M059J (cell line): ENCODE data around the gene RNF223. TPM values are rescaled to one million over a fixed set of nuclear protein-coding genes. Genes with fewer than 3 reads are reported as not detected.
A peak's percentile ranks its signal among the peaks of the same experiment; 100 is the strongest.
"Not testable (repeated sequence)": the region's sequence is repeated elsewhere in the genome, so short reads cannot be mapped to it uniquely, and the experiment has no call there.

Experiments used
- DNase-seq: peaks from one replicate; pipeline ENCODE4 v3.0.0-alpha.2; 2012; ENCODE audit warnings: low read depth
- total RNA-seq: library from RNA; depleted of rRNA; stranded (reverse); fragments of >200 nt; shearing (Covaris generic); gene quantifications from 2 replicates; pipeline ENCODE4 v1.2.3, GENCODE V29; 2014

Gene RNF223
- total RNA-seq, 1 experiment from 2014 or later, result not detected

- no peak for DNase-seq
Measured at GRCh38 chr1:1087351-1088028, 13.4 kb upstream of the RNF223 start.

- no peak for DNase-seq
Measured at GRCh38 chr1:1086911-1087341, 12.8 kb upstream of the RNF223 start.

GRCh38 chr1:1085911-1086841 lies 12.1 kb upstream of the RNF223 start:
- DNase-seq, result no peak

GRCh38 chr1:1085171-1085841 lies 11.2 kb upstream of the RNF223 start:
- DNase-seq, result no peak

GRCh38 chr1:1084372-1085170 lies 10.5 kb upstream of the RNF223 start:
- DNase-seq, result no peak

GRCh38 chr1:1083416-1084371 lies 9.6 kb upstream of the RNF223 start:
- no peak for DNase-seq

GRCh38 chr1:1082776-1083415 lies 8.8 kb upstream of the RNF223 start:
- no peak for DNase-seq

- no peak for DNase-seq
Measured at GRCh38 chr1:1082239-1082775, 8.2 kb upstream of the RNF223 start.

GRCh38 chr1:1081311-1082238 lies 7.5 kb upstream of the RNF223 start:
- DNase-seq, result no peak

- no peak for DNase-seq
Measured at GRCh38 chr1:1080951-1081310, 6.8 kb upstream of the RNF223 start.

- peak; percentile 82 for DNase-seq
Measured at GRCh38 chr1:1080122-1080757, 6.1 kb upstream of the RNF223 start.

- peak; percentile 99 for DNase-seq
Measured at GRCh38 chr1:1079408-1080121, 5.5 kb upstream of the RNF223 start.

GRCh38 chr1:1077396-1077795 lies 3.3 kb upstream of the RNF223 start:
- not testable (repeated sequence) for DNase-seq

- no peak for DNase-seq
Measured at GRCh38 chr1:1075148-1075935, 1.2 kb upstream of the RNF223 start.

- DNase-seq, result no peak
Measured at GRCh38 chr1:1074631-1075147, 583 bp upstream of the RNF223 start.
